NB4 (cell line): ENCODE data around the gene ADGRG6.

Experiments used
- DNase-seq: peaks from one replicate; pipeline ENCODE4 v3.0.0; 2010; ENCODE audit warnings: low read depth
- H3K4me3 ChIP-seq: one replicate; pipeline ENCODE4 v1.5.1; 2011; ENCODE audit warnings: mild to moderate bottlenecking, low read depth, low read length, moderate library complexity
- MYC ChIP-seq: IDR thresholded peaks from 2 replicates; pipeline ENCODE4 v1.6.1; 2011; ENCODE audit warnings: low read depth, low read length
- POLR2A ChIP-seq: IDR thresholded peaks from 2 replicates; pipeline ENCODE4 v1.6.1; 2011; ENCODE audit warnings: mild to moderate bottlenecking; ENCODE audit not compliant: insufficient read length; ENCODE audit errors: extremely low read depth
- TF ChIP-seq, protein P1 (sequence below): IDR thresholded peaks from 2 replicates; pipeline ENCODE4 v1.6.1; 2011; ENCODE audit warnings: low read depth, low read length
- TF ChIP-seq, protein P2 (sequence below): IDR thresholded peaks from one replicate; pipeline ENCODE4 v1.5.1; 2012; ENCODE audit warnings: low read depth, low read length

The ADGRG6 gene

GRCh38 chr6:142482249-142482648, 180.4 kb downstream of the ADGRG6 start:
- TF ChIP-seq, protein P1, sequence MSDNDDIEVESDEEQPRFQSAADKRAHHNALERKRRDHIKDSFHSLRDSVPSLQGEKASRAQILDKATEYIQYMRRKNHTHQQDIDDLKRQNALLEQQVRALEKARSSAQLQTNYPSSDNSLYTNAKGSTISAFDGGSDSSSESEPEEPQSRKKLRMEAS: no peak
- TF ChIP-seq MYC (no peak), POLR2A (no peak)
- TF ChIP-seq, protein P2, sequence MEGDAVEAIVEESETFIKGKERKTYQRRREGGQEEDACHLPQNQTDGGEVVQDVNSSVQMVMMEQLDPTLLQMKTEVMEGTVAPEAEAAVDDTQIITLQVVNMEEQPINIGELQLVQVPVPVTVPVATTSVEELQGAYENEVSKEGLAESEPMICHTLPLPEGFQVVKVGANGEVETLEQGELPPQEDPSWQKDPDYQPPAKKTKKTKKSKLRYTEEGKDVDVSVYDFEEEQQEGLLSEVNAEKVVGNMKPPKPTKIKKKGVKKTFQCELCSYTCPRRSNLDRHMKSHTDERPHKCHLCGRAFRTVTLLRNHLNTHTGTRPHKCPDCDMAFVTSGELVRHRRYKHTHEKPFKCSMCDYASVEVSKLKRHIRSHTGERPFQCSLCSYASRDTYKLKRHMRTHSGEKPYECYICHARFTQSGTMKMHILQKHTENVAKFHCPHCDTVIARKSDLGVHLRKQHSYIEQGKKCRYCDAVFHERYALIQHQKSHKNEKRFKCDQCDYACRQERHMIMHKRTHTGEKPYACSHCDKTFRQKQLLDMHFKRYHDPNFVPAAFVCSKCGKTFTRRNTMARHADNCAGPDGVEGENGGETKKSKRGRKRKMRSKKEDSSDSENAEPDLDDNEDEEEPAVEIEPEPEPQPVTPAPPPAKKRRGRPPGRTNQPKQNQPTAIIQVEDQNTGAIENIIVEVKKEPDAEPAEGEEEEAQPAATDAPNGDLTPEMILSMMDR: no peak
- no peak overlapping the region for H3K4me3 ChIP-seq
- peak; percentile 64 for DNase-seq

DNA sequence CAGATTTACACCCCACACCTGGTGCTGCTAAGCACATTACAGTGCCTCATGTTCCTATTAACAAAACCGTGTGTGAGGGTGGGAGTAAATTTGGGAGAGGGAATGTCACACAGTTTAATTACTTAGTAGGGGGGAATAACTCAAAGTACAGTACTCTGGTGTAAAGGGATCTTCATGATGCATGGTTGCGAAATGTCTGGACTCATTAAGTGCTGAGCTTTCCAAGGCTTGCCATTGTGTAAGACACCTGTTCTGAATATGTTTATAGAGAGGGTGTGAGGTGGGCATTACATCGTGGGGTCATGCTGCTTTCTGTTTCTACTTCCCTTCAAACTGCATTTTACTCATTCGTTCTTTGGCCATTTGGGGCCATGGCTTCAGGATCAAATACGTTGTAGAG, 181.2 kb downstream of the ADGRG6 start:
- no peak overlapping the region for H3K4me3 ChIP-seq
- TF ChIP-seq, protein P2: no peak
- no peak for TF ChIP-seq MYC
- TF ChIP-seq, protein P1: no peak
- no peak for TF ChIP-seq POLR2A
- DNase-seq: peak; percentile 14

- TF ChIP-seq POLR2A (no peak), MYC (no peak)
- TF ChIP-seq, protein P1: no peak
- TF ChIP-seq, protein P2: no peak
- no peak for DNase-seq
- H3K4me3 ChIP-seq: no peak overlapping the region
These were observed 183.4 kb downstream of the ADGRG6 start for GRCh38 chr6:142485256-142485655.

GRCh38 chr6:142489722-142490610, 188.2 kb downstream of the ADGRG6 start:
- no peak overlapping the region for H3K4me3 ChIP-seq
- DNase-seq: no peak
- no peak for TF ChIP-seq MYC
